NOMO-1 (cell line): ENCODE measurements around the gene FIBP.

ENCODE experiments used
- DNase-seq, 2 experiments: peaks; one replicate each; lab custom pipeline; 2025; ENCODE audit not compliant: unreplicated experiment in 2 of 2; lab: John Stamatoyannopoulos, UW

FIBP gene

DNA sequence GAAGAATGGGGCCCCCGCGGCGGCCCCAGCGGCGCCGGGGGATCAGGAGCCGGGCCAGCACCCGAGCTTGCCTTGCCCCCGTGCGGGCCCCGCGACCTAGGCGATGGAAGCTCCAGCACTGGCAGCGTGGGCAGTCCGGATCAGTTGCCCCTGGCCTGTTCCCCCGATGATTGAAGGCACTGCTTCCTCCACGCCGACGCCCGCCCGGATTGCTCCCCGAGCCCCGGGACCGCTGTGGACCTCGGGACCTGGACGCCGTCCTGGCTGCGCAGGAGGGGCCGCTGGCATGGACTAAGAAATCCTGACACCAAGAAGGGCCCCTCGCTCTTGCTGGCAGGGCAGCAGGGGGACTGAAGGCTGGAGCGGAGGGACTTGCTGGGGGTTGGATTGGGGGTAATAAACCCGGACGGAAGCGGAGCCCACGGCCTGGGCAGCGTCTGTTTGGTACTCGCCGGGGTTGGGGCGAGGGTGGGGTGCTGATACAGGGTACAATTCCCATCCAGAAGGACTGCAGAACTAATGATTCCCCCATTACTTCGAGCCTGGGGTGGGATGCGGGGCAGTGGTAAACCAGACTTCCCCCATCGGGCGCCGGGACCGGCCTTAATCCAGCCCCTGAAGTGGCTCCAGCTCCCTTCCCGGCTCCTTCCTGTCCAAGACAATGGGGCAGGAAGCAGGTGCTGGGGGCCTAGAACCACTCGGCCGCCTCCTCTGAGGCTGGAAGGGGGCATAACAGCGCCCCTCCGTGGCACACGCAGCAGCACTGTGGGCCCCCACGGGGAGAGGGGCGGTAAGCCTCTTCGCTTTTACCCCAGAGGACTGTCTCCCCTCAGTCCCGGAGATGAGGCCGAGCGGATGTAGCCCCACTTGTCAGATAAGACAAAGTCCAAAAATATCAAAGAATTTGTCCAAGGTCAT, 3.2 kb upstream of the FIBP start:
- no peak for DNase-seq

DNA sequence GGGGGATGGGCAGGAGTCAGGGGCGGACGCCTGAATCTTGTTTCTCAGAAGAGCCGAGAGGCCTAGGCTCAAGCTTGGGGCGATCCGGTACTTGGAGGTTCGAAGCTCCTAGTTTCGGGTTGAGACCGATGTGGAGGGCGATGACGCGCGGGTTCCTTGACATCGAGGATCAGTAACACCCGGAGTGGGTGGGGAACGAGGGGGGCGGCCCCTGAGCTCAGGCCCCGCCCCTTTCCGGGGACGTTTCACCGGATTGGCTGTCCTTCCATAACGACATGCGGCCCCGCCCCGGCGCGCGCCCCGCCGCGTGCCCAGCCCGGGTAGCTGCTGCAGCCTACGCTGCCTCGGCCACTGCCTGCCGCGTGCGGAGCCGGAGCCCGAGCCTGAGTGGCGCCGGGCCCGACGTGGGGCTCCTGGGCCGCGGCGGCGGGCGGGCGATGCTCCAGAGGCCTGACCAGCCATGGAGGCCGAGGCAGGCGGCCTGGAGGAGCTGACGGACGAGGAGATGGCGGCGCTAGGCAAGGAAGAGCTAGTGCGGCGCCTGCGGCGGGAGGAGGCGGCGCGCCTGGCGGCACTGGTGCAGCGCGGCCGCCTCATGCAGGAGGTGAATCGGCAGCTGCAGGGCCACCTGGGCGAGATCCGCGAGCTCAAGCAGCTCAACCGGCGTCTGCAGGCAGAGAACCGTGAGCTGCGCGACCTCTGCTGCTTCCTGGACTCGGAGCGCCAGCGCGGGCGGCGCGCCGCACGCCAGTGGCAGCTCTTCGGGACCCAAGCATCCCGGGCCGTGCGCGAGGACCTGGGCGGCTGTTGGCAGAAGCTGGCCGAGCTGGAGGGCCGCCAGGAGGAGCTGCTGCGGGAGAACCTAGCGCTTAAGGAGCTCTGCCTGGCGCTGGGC, 2.3 kb upstream of the FIBP start, which contains the start of gene CCDC85B:
Gene CCDC85B, plus strand, starts transcription at position 350 of the 895 bp plus-strand sequence. Its CDS starts 111 bp downstream, at position 461.
- peak; percentile 89 to 93 for DNase-seq

DNA sequence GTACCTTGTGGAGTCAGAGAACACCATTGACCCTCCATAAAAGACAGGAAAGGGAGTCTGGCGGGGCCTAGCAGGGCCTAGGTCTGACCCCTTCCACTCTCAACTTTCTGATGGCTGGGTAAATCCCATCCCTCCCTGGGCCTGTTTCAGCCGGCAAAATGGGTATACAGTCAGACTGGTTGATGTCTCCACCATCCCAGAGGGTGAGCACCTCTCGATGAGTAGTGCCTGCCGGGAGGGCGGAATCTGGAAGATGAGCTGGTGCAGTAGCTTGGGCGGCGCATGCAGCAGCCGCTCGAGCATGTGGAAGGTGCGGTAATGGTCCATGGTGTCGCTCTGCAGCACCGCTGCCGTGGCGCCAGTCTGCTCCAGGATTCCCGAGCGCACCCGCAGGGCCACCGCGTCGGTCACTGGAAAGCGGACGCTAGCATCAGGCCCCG, 528 bp downstream of the FIBP start:
- DNase-seq: no peak

DNA sequence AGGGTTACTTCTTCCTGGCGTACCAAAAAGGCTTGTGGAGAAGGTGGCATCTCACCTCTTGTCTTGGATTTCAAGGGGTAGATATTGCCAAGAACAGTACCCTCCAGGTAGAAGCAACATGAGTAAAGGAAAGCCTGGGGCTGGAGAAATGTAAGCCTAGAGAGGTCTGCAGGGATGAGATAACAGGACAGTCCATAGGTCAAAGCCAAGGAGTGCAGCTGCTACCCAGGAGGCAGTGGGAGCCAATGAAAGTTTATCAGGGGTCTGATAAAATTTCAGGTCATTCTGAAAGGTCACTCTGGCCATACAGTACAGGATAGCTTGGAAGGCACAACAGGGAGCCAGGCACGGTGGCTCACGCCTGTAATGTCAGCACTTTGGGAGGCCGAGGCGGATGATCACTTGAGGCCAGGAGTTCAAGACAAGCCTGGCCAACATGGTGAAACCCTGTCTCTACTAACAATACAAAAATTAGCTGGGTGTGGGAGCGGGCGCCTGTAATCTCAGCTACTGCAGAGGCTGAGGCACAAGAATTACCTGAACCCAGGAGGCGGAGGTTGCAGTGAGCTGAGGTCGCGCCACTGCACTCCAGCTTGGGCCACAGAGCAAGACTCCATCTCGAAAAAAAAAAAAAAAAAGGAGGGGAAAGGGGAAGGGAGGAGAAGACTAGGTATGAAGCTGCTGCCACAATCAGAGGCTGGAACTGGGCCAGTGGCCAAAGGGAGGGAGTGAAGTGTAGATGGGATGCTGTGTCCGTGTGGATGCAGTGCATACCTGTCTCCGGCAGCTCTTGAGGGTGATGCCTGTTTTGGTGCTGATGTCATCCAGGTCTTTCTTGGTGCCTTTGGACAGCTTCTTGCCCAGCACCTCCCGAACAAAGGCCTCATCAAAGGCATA, 1.2 kb downstream of the FIBP start:
- no peak for DNase-seq

DNA sequence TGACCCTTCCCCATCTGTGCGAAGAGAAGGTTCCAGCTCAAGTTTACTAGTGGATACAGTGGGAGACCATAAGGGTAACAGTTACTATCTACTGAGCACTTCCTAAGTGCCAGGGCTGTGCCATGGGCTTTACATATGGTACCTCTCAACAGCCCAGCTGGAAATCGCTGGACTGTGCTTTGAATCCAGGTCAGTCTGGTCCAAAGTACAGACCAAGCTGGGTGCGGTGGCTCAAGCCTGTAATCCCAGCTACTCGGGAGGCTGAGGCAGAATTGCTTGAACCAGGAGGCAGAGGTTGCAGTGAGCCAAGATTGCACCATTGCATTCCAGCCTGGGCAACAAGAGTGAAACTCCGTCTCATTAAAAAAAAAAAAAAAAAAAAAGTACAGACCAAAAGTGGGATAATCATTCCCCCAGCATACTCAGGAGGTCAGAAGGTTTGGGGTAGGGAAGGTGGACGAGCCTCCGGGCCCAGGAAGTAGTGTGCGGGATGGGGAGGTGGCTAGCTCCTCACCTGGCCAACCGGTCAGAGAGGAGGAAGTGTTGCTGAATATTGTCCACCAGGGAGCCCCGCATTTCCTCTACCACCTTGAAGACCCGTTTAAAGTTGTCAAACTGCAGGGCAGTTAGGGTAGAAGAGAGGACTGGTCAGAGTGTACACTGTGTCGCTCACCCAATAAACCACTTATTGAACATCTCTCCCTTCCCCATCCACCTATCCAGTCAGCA, 2.3 kb downstream of the FIBP start:
- DNase-seq: no peak

DNA sequence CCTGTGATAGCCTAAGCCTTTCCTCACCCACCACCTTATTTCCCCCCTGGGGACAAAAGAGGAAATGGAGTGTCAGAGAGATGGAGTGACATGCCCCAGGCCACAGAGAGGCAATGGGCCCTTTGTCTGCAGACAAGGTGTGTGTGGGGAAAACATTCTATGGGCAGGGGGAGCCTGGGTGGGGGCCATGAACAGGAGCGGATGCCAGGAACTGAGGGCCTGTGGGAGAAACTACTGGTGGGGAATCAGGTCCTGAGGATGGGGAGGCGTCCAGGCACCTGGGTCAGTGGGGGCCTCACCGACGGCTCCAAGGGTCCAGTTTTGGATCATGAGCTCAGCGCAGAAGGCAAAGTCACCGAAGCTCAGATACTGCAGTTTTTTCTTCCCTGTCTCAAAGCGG, 3.0 kb downstream of the FIBP start:
- no peak for DNase-seq

DNA sequence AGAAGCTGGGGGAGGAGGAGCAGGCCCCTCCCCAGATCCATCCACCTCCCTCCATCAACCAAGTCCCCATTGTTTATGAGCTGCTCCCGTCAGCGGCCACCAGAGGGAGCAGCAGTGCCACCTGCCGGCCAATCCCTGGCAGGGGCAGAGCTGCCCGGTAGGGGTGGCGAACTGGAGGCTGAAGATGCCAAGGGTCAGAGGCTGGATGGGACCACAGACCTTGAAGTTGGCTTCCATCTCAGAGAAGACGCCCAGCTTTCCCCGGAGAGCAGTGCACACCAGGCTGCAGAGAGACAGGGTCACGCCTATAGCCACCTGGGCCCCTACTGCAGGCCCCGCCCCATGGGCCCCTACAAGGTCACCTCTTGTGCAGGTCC, 3.6 kb downstream of the FIBP start:
- DNase-seq: peak; percentile 57 to 75

DNA sequence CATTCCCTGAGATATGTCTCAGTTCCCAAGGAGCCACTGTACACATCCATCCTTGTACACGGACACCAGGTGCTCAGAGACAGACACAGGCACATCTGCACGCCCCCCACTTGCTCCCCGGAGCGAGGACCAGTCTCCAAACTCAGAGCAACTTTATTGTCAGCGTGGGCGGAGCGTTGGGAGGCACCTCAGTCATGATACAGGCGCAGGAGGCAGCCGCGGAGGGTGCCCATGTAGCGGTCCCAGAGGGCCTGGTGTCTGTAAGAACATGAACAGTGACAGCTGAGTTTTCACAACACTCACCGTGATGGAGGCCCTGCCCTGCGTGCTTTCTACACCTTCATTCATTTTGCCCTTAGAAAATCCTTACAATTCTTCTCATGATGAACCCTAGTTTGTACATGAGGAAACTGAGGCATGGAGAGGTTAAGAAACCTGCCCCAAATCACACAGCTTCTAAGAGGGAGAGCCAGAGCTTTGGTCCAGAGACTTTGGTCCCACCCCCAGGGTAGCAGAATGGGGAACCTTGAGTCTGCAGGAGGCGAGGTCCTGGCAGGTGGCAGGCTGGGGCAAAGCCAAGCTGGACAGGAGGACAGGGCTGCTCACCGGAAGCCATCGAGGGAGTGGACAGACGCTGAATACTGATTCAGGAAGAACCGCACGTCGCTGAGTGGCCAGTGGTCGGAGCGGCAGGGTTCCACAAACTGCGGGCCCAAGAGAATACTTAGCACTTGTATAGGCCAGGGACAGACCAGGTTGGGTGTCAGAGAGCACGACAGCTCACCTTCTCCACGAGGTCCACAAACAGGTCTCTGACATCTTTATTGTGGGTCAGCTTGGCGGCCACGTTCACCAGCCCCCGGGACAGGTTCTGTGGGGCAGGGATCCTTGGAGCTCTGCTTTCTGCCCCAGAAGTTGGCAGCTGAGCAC, 4.2 kb downstream of the FIBP start:
- DNase-seq: no peak

DNA sequence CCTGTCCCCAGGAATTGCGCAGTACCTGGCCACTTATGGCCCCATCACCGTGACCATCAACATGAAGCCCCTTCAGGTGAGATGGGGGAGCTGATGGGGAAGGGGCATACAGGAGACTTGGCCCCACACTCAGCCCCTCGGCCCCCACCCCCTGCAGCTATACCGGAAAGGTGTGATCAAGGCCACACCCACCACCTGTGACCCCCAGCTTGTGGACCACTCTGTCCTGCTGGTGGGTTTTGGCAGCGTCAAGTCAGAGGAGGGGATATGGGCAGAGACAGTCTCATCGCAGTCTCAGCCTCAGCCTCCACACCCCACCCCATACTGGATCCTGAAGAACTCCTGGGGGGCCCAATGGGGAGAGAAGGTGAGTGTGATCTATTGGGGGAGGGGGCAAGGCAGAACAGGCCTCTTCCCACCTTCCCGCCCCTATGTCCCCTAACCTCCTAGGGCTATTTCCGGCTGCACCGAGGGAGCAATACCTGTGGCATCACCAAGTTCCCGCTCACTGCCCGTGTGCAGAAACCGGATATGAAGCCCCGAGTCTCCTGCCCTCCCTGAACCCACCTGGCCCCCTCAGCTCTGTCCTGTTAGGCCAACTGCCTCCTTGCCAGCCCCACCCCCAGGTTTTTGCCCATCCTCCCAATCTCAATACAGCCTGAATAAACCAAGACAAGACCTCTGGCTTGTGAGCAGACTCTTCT, 5.1 kb downstream of the FIBP start:
- DNase-seq: no peak

DNA sequence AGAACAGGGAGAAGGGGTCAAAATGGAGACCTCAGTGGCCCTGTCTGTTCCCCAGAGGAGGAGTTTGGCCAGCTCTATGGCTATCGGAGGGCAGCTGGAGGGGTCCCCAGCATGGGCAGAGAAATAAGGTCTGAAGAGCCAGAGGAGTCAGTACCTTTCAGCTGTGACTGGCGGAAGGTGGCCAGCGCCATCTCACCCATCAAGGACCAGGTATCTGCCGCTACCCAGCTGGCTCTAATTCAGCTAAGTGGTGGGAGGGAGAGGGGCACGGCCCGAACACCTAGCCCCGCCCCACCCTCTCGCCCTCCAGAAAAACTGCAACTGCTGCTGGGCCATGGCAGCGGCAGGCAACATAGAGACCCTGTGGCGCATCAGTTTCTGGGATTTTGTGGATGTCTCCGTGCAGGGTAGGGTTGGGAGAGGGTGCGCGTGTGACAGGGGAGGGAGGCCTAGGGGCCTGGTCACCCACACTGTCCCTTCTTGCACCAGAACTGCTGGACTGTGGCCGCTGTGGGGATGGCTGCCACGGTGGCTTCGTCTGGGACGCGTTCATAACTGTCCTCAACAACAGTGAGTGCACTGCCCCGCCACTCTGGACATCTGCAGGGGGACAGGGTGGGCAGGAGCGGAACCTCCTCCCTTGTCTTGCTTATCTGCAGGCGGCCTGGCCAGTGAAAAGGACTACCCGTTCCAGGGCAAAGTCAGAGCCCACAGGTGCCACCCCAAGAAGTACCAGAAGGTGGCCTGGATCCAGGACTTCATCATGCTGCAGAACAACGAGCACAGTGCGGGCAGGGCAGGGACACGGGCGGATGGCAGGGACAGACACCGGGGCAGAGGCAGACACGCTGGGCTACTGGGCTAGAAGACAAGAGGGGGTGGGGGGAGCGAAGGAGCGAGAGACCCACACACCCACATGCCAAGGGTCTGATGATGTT, 5.9 kb downstream of the FIBP start:
- DNase-seq: no peak

DNA sequence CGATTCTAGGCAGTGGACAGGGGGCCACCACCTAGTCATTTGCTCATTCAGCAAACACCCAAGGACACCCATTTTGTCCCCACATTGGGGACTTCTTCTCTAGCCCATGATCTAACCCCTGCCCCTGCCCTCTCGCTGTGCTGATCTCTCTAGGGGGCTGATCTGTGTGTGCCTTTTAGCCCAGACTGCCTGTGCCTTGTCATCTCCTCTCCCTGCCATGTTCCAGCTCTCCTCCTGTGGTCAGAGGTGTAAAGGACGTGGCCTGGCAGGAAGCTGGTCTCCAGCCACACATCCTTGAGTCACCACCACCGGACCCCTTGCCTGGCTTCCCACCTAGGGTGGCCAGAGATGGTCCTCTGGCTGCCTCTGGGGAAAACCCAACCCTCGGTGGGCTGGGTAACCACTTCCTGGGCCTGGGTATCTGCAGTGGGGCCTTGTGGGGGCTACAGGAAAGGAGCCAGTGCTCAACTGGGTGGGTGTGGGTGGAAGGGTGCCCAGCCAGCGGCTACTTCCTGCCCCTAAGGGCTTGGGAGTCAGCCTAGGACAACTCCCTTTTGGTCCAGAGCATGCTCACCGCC, 7.3 kb downstream of the FIBP start:
- no peak for DNase-seq

DNA sequence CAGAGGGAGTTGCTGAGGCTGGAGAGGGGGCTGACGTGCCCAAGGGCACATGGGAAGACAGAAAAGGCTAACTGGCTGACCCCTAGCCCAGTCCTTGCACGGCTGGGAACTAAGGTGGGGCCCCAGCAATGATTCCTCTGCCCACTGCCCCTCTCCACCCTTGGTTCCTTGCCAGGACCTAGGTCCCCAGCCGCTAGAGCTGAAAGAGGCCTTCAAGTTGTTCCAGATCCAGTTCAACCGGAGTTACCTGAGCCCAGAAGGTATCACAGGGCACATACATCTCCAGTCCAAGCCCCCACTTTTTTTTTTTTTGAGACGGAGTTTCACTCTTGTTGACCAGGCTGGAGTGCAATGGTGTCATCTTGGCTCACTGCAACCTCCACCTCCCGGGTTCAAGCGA, 8.2 kb downstream of the FIBP start:
- DNase-seq: no peak

DNA sequence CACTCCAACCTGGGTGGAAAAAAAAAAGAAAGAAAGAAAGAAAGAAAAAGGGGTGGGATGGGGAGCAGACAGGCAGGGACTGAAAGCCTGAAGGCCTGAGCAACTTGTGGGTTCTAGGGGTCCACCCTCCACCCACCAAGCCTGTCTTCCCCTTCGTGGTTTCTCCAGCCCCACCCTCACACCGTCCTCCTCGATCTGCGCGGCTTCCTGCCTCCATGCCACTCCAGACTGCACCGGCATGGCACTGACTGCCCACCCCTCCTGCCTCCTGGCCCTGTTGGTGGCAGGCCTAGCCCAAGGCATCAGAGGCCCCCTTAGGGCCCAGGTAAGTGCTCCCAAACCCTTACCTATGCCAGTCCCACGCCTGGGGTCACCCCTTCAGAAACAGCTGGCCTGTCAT, 8.7 kb downstream of the FIBP start, which contains the start of gene CTSW:
Gene CTSW, plus strand, starts transcription at position 221 of the 400 bp plus-strand sequence. Its CDS starts 18 bp downstream, at position 239.
- DNase-seq: no peak

DNA sequence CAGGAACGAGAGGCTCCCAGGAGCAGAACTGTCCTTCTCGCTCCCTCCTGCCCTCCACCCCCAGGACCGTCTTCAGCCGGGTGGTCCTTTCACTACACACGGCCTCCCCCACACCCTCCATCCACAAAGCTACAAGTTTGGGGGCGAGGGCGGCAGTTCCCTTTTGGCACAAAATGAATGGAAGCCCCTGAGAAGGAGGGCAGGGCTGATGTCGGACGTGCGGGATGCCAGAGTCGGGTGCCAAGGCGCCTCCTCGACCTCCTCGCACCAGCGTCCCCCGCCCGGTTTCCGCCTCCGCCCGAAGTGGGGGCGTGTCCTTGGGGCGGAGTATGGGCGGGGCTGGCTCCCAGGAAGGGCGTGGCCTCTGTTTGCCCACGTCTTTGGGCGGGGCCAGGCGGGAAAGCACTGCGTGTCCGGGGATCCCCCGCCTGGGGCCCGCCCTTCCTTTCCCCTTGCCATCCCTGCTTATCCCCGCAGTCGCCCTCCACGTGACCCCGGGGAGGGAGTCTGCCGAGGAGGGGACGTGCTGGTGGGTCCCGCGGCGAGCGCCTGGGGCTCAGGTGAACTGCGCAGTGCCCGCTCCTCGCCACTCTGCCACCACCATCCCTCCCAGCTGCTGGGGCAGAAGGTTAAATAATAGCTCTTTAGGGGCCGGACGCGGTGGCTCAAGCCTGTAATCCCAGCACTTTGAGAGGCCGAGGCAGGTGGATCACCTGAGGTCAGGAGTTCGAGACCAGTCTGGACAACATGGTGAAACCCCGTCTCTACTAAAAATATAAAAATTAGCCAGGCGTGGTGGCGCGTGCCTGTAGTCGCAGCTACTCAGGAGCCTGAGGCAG, 14.7 kb downstream of the FIBP start:
- DNase-seq: peak; percentile 80 to 83

DNA sequence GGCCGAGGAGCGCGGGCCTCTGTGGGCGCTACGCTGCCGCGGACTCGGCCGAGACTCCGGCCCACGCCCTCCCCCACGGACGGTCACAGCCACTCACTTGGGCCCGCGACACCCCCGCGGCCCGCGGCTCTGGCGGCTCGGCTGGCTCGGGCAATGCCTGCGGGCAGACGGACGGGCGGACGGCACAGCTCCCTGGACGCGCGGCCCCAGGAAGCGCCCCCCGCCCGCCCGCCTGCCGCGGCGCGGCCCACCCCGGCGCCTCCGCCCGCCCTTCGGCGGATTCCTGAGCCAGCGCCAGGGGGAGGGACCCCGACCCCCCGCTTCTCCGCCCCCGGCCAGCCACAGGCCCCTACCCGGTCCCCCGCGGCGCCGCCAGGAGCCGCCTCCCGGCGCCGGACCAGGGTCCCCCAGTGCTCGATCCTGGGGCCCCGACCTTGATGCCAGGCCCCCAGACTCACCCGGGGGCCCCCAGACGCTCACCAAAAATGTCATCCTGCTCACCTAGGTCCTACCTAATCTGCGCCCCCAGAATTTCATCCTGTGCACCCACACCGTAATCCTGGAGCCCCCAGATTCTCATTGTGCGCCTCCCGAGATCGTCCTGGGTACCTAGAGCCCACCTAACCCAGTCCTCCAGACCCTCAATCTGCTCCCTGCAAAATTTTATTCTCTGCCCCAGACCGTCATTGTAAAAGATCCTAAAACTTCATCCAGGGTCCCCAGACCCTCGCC, 15.5 kb downstream of the FIBP start, which contains the start of gene EFEMP2:
Gene EFEMP2, minus strand, starts transcription at position 215 of the 732 bp plus-strand sequence. CDS start 446 bp downstream, outside the sequence.
- no peak for DNase-seq
